ENCODE results near the gene NEK3. TPM values are rescaled to one million over a fixed set of nuclear protein-coding genes. Genes with fewer than 3 reads are reported as not detected.

Gene NEK3
- total RNA-seq, 2 experiments from 2014 or later, result 18.2 to 32.2 TPM

DNA sequence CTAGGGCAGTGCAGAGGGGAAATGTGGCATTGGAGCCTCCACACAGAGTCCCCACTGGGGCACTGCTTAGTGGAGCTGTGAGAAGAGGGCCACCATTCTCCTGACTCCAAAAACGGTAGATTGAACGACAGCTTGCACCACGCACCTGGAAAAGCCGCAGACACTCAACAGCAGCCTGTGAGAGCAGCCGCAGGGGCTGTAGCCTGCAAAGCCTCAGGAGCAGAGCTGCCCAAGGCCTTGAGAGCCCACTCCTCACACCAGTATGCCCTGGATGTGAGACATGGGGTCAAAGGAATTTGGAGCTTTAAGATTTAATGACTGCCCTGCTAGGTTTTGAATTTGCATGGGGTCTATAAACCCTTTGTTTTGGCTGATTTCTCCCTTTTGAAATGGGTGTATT, 62.2 kb downstream of the NEK3 start:
- Histone ChIP-seq H3K9me2 (ENCODE audit: insufficient read depth, low read length) (no peaks in the 10 kb centered on the region), H3K4me1 (ENCODE audit: insufficient read depth, low read length, poor library complexity, severe bottlenecking) (no peaks in the 10 kb centered on the region), H3K4me2 (ENCODE audit: low read length) (no peak overlapping the region), H3K9me3 (ENCODE audit: low read length) (no peaks in the 10 kb centered on the region), H2AFZ (ENCODE audit: low read length) (no peak overlapping the region), H4K20me1 (ENCODE audit: insufficient read depth, low read length) (no peaks in the 10 kb centered on the region), H3K27ac (ENCODE audit: low read depth, low read length, poor library complexity, severe bottlenecking) (no peak overlapping the region), H3K36me3 (ENCODE audit: insufficient read depth, low read length) (no peaks in the 10 kb centered on the region), H3K4me3 (ENCODE audit: low read depth, low read length, poor library complexity, severe bottlenecking) (no peak overlapping the region), H3K79me2 (ENCODE audit: insufficient read depth, low read depth, low read length) (no peaks in the 10 kb centered on the region)
- no peak for DNase-seq (ENCODE audit: low spot score)
- ChIA-PET CTCF (ENCODE audit: unreplicated experiment) (no interaction called here), POLR2A (no interaction called here)
- TF ChIP-seq, protein P1, sequence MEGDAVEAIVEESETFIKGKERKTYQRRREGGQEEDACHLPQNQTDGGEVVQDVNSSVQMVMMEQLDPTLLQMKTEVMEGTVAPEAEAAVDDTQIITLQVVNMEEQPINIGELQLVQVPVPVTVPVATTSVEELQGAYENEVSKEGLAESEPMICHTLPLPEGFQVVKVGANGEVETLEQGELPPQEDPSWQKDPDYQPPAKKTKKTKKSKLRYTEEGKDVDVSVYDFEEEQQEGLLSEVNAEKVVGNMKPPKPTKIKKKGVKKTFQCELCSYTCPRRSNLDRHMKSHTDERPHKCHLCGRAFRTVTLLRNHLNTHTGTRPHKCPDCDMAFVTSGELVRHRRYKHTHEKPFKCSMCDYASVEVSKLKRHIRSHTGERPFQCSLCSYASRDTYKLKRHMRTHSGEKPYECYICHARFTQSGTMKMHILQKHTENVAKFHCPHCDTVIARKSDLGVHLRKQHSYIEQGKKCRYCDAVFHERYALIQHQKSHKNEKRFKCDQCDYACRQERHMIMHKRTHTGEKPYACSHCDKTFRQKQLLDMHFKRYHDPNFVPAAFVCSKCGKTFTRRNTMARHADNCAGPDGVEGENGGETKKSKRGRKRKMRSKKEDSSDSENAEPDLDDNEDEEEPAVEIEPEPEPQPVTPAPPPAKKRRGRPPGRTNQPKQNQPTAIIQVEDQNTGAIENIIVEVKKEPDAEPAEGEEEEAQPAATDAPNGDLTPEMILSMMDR (conservative IDR thresholded peaks at IDR 0.05; ENCODE audit: low read length), result no peak
- no TSS peak for BruUV-seq (replicated peaks)
- intact Hi-C loops (cut with micrococcal nuclease; ENCODE audit: unreplicated experiment), result no loop called here

DNA sequence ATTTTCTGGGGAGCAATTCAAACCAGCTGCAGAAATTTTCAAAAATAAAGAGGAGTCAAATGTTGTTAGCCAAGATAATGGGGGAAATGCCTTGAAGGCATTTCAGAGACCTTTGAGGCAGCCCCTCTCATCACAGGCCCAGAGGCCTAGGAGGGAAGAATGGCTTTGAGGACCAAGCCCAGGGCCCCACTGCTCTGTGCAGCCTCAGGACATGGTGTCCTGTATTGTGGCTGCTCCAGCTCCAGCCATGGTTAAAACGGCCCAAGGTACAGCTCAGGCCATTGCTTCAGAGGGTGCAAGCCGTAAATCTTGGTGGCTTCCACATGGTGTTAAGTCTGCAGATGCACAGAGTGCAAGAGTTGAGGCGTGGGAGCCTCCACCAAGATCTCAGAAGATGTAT, 62.6 kb downstream of the NEK3 start:
- DNase-seq (ENCODE audit: low spot score), result no peak
- no peak for TF ChIP-seq EZH2phosphoT487 (IDR thresholded peaks at IDR 0.05; ENCODE audit: borderline replicate concordance, low read depth, low read length)
- Histone ChIP-seq H3K4me3 (ENCODE audit: low read depth, low read length, poor library complexity, severe bottlenecking) (no peak overlapping the region), H3K27ac (ENCODE audit: low read depth, low read length, poor library complexity, severe bottlenecking) (no peak overlapping the region), H2AFZ (ENCODE audit: low read length) (no peak overlapping the region), H3K9me3 (ENCODE audit: low read length) (no peaks in the 10 kb centered on the region), H3K4me2 (ENCODE audit: low read length) (no peak overlapping the region), H3K79me2 (ENCODE audit: insufficient read depth, low read depth, low read length) (no peaks in the 10 kb centered on the region), H3K4me1 (ENCODE audit: insufficient read depth, low read length, poor library complexity, severe bottlenecking) (no peaks in the 10 kb centered on the region), H3K9me2 (ENCODE audit: insufficient read depth, low read length) (no peaks in the 10 kb centered on the region), H3K36me3 (ENCODE audit: insufficient read depth, low read length) (no peaks in the 10 kb centered on the region), H4K20me1 (ENCODE audit: insufficient read depth, low read length) (no peaks in the 10 kb centered on the region)
- intact Hi-C loops (cut with micrococcal nuclease; ENCODE audit: unreplicated experiment), result no loop called here
- ChIA-PET CTCF (ENCODE audit: unreplicated experiment) (no interaction called here), POLR2A (no interaction called here)
- no TSS peak for BruUV-seq (replicated peaks)

DNA sequence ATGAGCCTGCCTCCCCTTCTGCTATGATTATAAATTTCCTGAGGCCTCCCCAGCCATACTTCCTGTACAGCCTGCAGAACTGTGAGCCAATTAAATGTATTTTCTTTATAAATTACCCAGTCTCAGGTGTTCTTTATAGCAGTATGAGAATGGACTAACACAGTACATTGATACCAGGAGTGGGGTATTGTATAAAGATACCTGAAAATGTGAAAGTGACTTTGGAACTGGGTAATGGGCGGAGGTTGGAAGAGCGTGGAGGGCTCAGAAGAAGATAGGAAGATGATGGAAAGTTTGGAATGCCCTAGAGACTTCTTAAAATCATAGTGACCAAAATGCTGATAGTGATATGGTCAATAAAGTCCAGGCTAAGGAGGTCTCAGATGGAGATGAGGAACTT, 63.3 kb downstream of the NEK3 start:
- no peak overlapping the region for H3K4me3 ChIP-seq (ENCODE audit: low read depth, low read length, poor library complexity, severe bottlenecking)
- POLR2A ChIA-PET, result no interaction called here
- no peak overlapping the region for H3K4me2 ChIP-seq (ENCODE audit: low read length)
- H3K4me1 ChIP-seq (ENCODE audit: insufficient read depth, low read length, poor library complexity, severe bottlenecking), result no peaks in the 10 kb centered on the region
- H3K27ac ChIP-seq (ENCODE audit: low read depth, low read length, poor library complexity, severe bottlenecking), result no peak overlapping the region
- intact Hi-C loops (cut with micrococcal nuclease; ENCODE audit: unreplicated experiment), result no loop called here
- no peaks in the 10 kb centered on the region for H3K9me2 ChIP-seq (ENCODE audit: insufficient read depth, low read length)
- no peaks in the 10 kb centered on the region for H4K20me1 ChIP-seq (ENCODE audit: insufficient read depth, low read length)
- BruUV-seq (replicated peaks), result no TSS peak
- H3K9me3 ChIP-seq (ENCODE audit: low read length), result no peaks in the 10 kb centered on the region
- CTCF ChIA-PET (ENCODE audit: unreplicated experiment), result no interaction called here
- H3K36me3 ChIP-seq (ENCODE audit: insufficient read depth, low read length), result no peaks in the 10 kb centered on the region
- no peak for TF ChIP-seq EZH2phosphoT487 (IDR thresholded peaks at IDR 0.05; ENCODE audit: borderline replicate concordance, low read depth, low read length)
- TF ChIP-seq, protein P1 (conservative IDR thresholded peaks at IDR 0.05; ENCODE audit: low read length), result no peak
- no peak for DNase-seq (ENCODE audit: low spot score)
- no peaks in the 10 kb centered on the region for H3K79me2 ChIP-seq (ENCODE audit: insufficient read depth, low read depth, low read length)
- no peak overlapping the region for H2AFZ ChIP-seq (ENCODE audit: low read length)
